Panc1 (cell line): ENCODE results near the gene PSTPIP1. TPM values are rescaled to one million over a fixed set of nuclear protein-coding genes. Genes with fewer than 3 reads are reported as not detected.

Experiments used
- ATAC-seq: fragments of 200-7000 bp; cut with Tn5 transposase; 2 replicates; pipeline ENCODE4 v1.9.1; 2020; ENCODE audit warnings: mild to moderate bottlenecking, moderate library complexity
- BruUV-seq: library from RNA; stranded (reverse); fragments of 400-500 nt; replicated peaks from 2 replicates; lab custom pipeline; 2021; lab: Mats Ljungman, UMichigan
- CTCF ChIA-PET: fragments of 300-600 bp; sonication (Branson Sonifier 250); formaldehyde crosslinking; loops from one replicate; lab custom pipeline; 2022; ENCODE audit warnings: antibody characterized with exemption; lab: Charles Lee
- POLR2A ChIA-PET: fragments of 300-600 bp; sonication (Branson Sonifier 250); formaldehyde crosslinking; loops from one replicate; lab custom pipeline; 2022; ENCODE audit warnings: antibody characterized with exemption; lab: Charles Lee
- DNase-seq: peaks from one replicate; pipeline ENCODE4 v3.0.0-alpha.2; 2010; ENCODE audit warnings: low read depth, low spot score
- H3K27ac ChIP-seq: 2 replicates; pipeline ENCODE4 v1.5.1; 2011; ENCODE audit warnings: mild to moderate bottlenecking, low read length, inconsistent platforms
- H3K27me3 ChIP-seq: fragments of 200-500 bp; sonication (Bioruptor generic); 2 replicates; pipeline ENCODE4 v1.6.0; 2014; ENCODE audit warnings: low read length, inconsistent platforms; ENCODE audit not compliant: control insufficient read depth, insufficient read depth
- H3K36me3 ChIP-seq: fragments of 200-500 bp; sonication (Bioruptor generic); 2 replicates; pipeline ENCODE4 v1.5.1; 2014; ENCODE audit warnings: inconsistent platforms, mild to moderate bottlenecking, low read length, moderate library complexity; ENCODE audit not compliant: control insufficient read depth, insufficient read depth
- H3K4me1 ChIP-seq: 2 replicates; pipeline ENCODE4 v1.5.1; 2011; ENCODE audit warnings: inconsistent platforms, mild to moderate bottlenecking, low read length, moderate library complexity; ENCODE audit not compliant: control insufficient read depth, insufficient read depth
- H3K4me3 ChIP-seq, 2 experiments: 2 replicates each; pipeline ENCODE4 v1.5.1; 2011 to 2012; ENCODE audit warnings: low read depth in 2 of 2, low read length in 2 of 2, mild to moderate bottlenecking in 2 of 2, inconsistent platforms in 1 of 2, moderate library complexity in 1 of 2
- H3K9me3 ChIP-seq: fragments of 200-500 bp; sonication (Bioruptor generic); 2 replicates; pipeline ENCODE4 v1.5.1; 2014; ENCODE audit warnings: low read depth, mild to moderate bottlenecking, inconsistent platforms, low read length, moderate library complexity; ENCODE audit not compliant: control insufficient read depth, insufficient read depth
- CTCF ChIP-seq: fragments of 450-650 bp; IDR thresholded peaks from 2 replicates; pipeline ENCODE4 v1.5.1; 2017; ENCODE audit warnings: mild to moderate bottlenecking
- POLR2AphosphoS5 ChIP-seq: IDR thresholded peaks from 2 replicates; pipeline ENCODE4 v1.6.1; 2012; ENCODE audit warnings: mild to moderate bottlenecking, low read depth, low read length, moderate library complexity
- REST ChIP-seq, 2 experiments: IDR thresholded peaks; 2 replicates each; pipeline ENCODE4 v1.6.1; 2011 to 2012; ENCODE audit warnings: low read depth in 2 of 2, control low read depth in 1 of 2, low read length in 1 of 2, mild to moderate bottlenecking in 1 of 2, moderate library complexity in 1 of 2; ENCODE audit not compliant: insufficient read depth in 1 of 2
- SIN3A ChIP-seq: IDR thresholded peaks from 2 replicates; pipeline ENCODE4 v1.6.1; 2012; ENCODE audit warnings: low read depth, mild to moderate bottlenecking, low read length, moderate library complexity, borderline replicate concordance; ENCODE audit not compliant: insufficient read depth
- TCF7L2 ChIP-seq: IDR thresholded peaks from 2 replicates; pipeline ENCODE4 v1.6.1; 2011; ENCODE audit warnings: mild to moderate bottlenecking, low read depth, low read length, inconsistent platforms
- in situ Hi-C: cut with HindIII; loops from 2 replicates; pipeline ENCODE4 v1.10.0; 2016; ENCODE audit warnings: low sequenced_read_pairs, low pct_unique_long_range_greater_than_20kb
- intact Hi-C: fragments of 100-400 bp; cut with micrococcal nuclease; formaldehyde crosslinking; loops from one replicate; pipeline ENCODE4 v1.10.0; 2022; ENCODE audit not compliant: unreplicated experiment
- total RNA-seq: library from RNA; stranded (reverse); gene quantifications from one replicate; pipeline ENCODE4 v1.2.1, GENCODE V29; 2021; ENCODE audit not compliant: unreplicated experiment

Gene PSTPIP1
- total RNA-seq, 1 experiment from 2014 or later: 0.46 TPM

- no peak for DNase-seq
- no peaks in the 10 kb centered on the region for H3K27me3 ChIP-seq
- H3K36me3 ChIP-seq: no peaks in the 10 kb centered on the region
- no peak for ATAC-seq
- no peak overlapping the region for H3K4me3 ChIP-seq
- in situ Hi-C loops (no loop called here), intact Hi-C loops (no loop called here)
- BruUV-seq: no TSS peak
- no peak overlapping the region for H3K27ac ChIP-seq
- H3K9me3 ChIP-seq: no peaks in the 10 kb centered on the region
- POLR2A ChIA-PET: interaction anchor here (0.6 kb wide), 1 partner anchor 55 kb away, joined by 23 read pairs; no protein-coding TSS in a partner anchor
- CTCF ChIA-PET: no interaction called here
- TF ChIP-seq REST (IDR thresholded peaks at IDR 0.05; ENCODE audit: insufficient read depth in 1 of 2, low read depth in 2 of 2, low read length in 1 of 2): no peak
- no peak for TF ChIP-seq SIN3A
- TF ChIP-seq POLR2AphosphoS5: no peak
- TF ChIP-seq CTCF: no peak
- TF ChIP-seq TCF7L2: no peak
- no peaks in the 10 kb centered on the region for H3K4me1 ChIP-seq
Measured at GRCh38 chr15:77037388-77038209, 42.7 kb downstream of the PSTPIP1 start.

DNA sequence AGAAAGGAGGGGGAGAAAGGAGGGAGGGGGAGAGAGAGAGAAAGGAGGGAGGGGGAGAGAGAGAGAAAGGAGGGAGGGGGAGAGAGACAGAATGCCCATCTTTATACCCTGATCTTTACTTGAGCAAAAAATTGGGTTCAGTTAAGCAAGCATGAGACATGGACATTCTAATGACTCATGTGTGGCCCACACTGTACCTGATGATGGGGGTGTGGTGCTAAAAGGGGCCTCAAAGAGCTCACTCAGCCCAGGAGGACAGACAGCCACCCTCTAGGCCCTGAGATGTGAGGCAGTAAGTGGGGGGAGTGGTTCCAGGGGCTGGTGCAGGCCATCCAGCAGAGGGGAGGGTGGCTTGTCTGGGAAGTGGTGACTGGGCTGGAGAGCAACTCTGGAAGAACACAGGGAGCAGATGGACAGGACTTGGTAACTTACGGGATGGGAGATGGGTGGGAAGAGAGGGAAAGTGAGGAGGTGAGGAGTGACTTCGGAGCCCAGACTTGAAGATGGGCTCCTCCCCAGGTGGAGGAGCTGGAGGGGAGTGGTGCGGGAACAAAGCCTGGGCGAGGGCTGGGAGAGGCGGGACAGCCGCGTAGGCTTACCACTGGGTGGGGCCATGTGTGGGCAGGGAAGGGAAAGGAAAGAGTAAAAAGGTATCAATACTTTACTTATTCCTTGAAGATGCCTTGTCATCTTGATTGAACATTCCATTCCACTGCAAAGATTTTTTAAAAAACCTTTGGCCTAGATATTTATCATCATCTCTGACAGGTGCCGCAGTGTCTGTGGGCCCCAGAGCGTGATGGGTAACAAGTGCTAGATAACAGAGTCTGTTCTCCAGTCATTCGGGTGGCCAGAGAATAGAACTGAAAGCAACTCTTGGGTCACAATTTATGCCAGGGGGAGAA is 43.6 kb downstream of the PSTPIP1 start:
- no peak overlapping the region for H3K27ac ChIP-seq
- H3K27me3 ChIP-seq: no peaks in the 10 kb centered on the region
- TF ChIP-seq REST (IDR thresholded peaks at IDR 0.05; ENCODE audit: insufficient read depth in 1 of 2, low read depth in 2 of 2, low read length in 1 of 2) (no peak), TCF7L2 (no peak), CTCF (no peak), SIN3A (no peak), POLR2AphosphoS5 (no peak)
- no peak overlapping the region for H3K4me3 ChIP-seq
- H3K36me3 ChIP-seq: no peaks in the 10 kb centered on the region
- H3K9me3 ChIP-seq: no peaks in the 10 kb centered on the region
- CTCF ChIA-PET: no interaction called here
- POLR2A ChIA-PET: no interaction called here
- DNase-seq (no peak), ATAC-seq (no peak)
- in situ Hi-C loops (no loop called here), intact Hi-C loops (no loop called here)
- no TSS peak for BruUV-seq
- H3K4me1 ChIP-seq: no peaks in the 10 kb centered on the region
